Endothelial cell of umbilical vein (primary cell): Measurements from ENCODE around the gene TNFSF10. TPM values are rescaled to one million over a fixed set of nuclear protein-coding genes. Genes with fewer than 3 reads are reported as not detected.

Experiments
- BruUV-seq: library from RNA; stranded (reverse); fragments of 400-500 nt; replicated peaks from 2 replicates; lab custom pipeline; 2021; lab: Mats Ljungman, UMichigan
- CTCF ChIA-PET: fragments of 300-600, 350-600 bp; sonication (Branson Sonifier 250); formaldehyde crosslinking; loops from one replicate; lab custom pipeline; 2021; ENCODE audit warnings: antibody characterized with exemption, inconsistent platforms; lab: Charles Lee
- POLR2A ChIA-PET: fragments of 300-600, 350-600 bp; sonication (Branson Sonifier 250); formaldehyde crosslinking; loops from one replicate; lab custom pipeline; 2021; ENCODE audit warnings: antibody characterized with exemption, inconsistent platforms; lab: Charles Lee
- DNase-seq: peaks from one replicate; pipeline ENCODE4 v3.0.0-alpha.2; 2011; ENCODE audit warnings: low read depth, low spot score
- FAIRE-seq: peaks from 2 replicates; lab custom pipeline; 2011; peaks lifted over from hg19 to GRCh38; lab: Jason Lieb, UNC
- H2AFZ ChIP-seq: 2 replicates; pipeline ENCODE4 v1.6.0; 2012; ENCODE audit warnings: low read depth, low read length, control low read depth, inconsistent platforms
- H3K27ac ChIP-seq: 2 replicates; pipeline ENCODE4 v1.5.1; 2011; ENCODE audit warnings: low read depth, mild to moderate bottlenecking, control low read depth, low read length, moderate library complexity; ENCODE audit not compliant: insufficient read depth
- H3K27me3 ChIP-seq, 2 experiments: 2 replicates each; pipeline versions ENCODE4 v1.6.0 to v1.6.1; 2011; ENCODE audit warnings: low read length in 2 of 2, mixed read lengths in 1 of 2; ENCODE audit not compliant: control insufficient read depth in 2 of 2, insufficient read depth in 2 of 2
- H3K36me3 ChIP-seq, 2 experiments: 2 replicates in 1 of 2; 3 replicates in 1 of 2; pipeline ENCODE4 v1.5.1; 2011; ENCODE audit warnings: low read length in 2 of 2, mild to moderate bottlenecking in 1 of 2, moderate library complexity in 1 of 2; ENCODE audit not compliant: control insufficient read depth in 2 of 2, insufficient read depth in 2 of 2; ENCODE audit errors: extremely low read depth in 1 of 2
- H3K4me1 ChIP-seq: 3 replicates; pipeline ENCODE4 v1.5.1; 2011; ENCODE audit warnings: mild to moderate bottlenecking, low read length; ENCODE audit not compliant: control insufficient read depth, insufficient read depth; ENCODE audit errors: extremely low read depth
- H3K4me2 ChIP-seq: 2 replicates; pipeline ENCODE4 v1.6.1; 2011; ENCODE audit warnings: low read length, control low read depth, mixed read lengths; ENCODE audit not compliant: insufficient read depth
- H3K4me3 ChIP-seq, 3 experiments: fragments of 200-600 bp in 1 of 3; sonication (generic), shearing (Covaris generic) in 1 of 3; replicated peaks in 1 of 3; 2 replicates each; pipeline ENCODE4 v1.5.1; 2011 to 2016; ENCODE audit warnings: control low read depth in 3 of 3, low read length in 3 of 3, mild to moderate bottlenecking in 2 of 3, inconsistent platforms in 1 of 3, low read depth in 1 of 3, moderate library complexity in 1 of 3; ENCODE audit not compliant: insufficient read depth in 1 of 3
- H3K79me2 ChIP-seq: 2 replicates; pipeline ENCODE4 v1.6.0; 2012; ENCODE audit warnings: low read length, inconsistent platforms; ENCODE audit not compliant: control insufficient read depth, insufficient read depth
- H3K9ac ChIP-seq: replicated peaks from 2 replicates; pipeline ENCODE3; 2011; ENCODE audit warnings: low read length, control low read depth; ENCODE audit not compliant: insufficient read depth; ENCODE audit errors: extremely low read depth
- H3K9me1 ChIP-seq: replicated peaks from 3 replicates; pipeline ENCODE4 v1.6.0; 2011; ENCODE audit warnings: mild to moderate bottlenecking, low read length; ENCODE audit not compliant: control insufficient read depth, insufficient read depth; ENCODE audit errors: extremely low read depth
- H3K9me3 ChIP-seq: replicated peaks from 2 replicates; pipeline ENCODE4 v1.5.1; 2012; ENCODE audit warnings: low read length, inconsistent platforms; ENCODE audit not compliant: control insufficient read depth, insufficient read depth
- H4K20me1 ChIP-seq: replicated peaks from 2 replicates; pipeline ENCODE3; 2011; ENCODE audit warnings: mild to moderate bottlenecking, low read length; ENCODE audit not compliant: control insufficient read depth, insufficient read depth; ENCODE audit errors: extremely low read depth
- EZH2 ChIP-seq: IDR thresholded peaks from 2 replicates; pipeline ENCODE4 v1.6.1; 2012; ENCODE audit warnings: borderline replicate concordance, low read depth, mild to moderate bottlenecking, moderate library complexity, low read length, inconsistent platforms; ENCODE audit not compliant: severe bottlenecking
- FOS ChIP-seq: IDR thresholded peaks from 2 replicates; pipeline ENCODE4 v1.6.1; 2011; ENCODE audit warnings: mild to moderate bottlenecking, low read length, moderate library complexity, borderline replicate concordance; ENCODE audit not compliant: insufficient read depth
- JUN ChIP-seq: IDR thresholded peaks from 2 replicates; pipeline ENCODE4 v1.6.1; 2011; ENCODE audit warnings: borderline replicate concordance, low read depth; ENCODE audit not compliant: insufficient read length, insufficient read depth
- MYC ChIP-seq: IDR thresholded peaks from one replicate; pipeline ENCODE4 v1.6.1; 2011; ENCODE audit warnings: mild to moderate bottlenecking, low read depth, low read length
- POLR2A ChIP-seq: IDR thresholded peaks from 2 replicates; pipeline ENCODE4 v1.6.1; 2012; ENCODE audit warnings: low read depth, mild to moderate bottlenecking, control low read depth, low read length
- POLR2AphosphoS5 ChIP-seq: IDR thresholded peaks from 2 replicates; pipeline ENCODE4 v1.6.1; 2012; ENCODE audit warnings: low read depth, mild to moderate bottlenecking, control low read depth, low read length, moderate library complexity; ENCODE audit not compliant: insufficient read depth
- dilution Hi-C: fragments of 300-500 bp; cut with MboI; formaldehyde crosslinking; loops from one replicate; pipeline ENCODE4 v1.15.0; 2019; ENCODE audit warnings: low sequenced_read_pairs; ENCODE audit not compliant: extremely low pct_ligation_motif_present
- intact Hi-C: fragments of 100-400 bp; cut with micrococcal nuclease; formaldehyde crosslinking; loops from one replicate; pipeline ENCODE4 v1.10.0; 2022
- polyA plus RNA-seq, 4 experiments: library from polyadenylated mRNA; depleted of rRNA in 3 of 4; stranded (reverse) in 3 of 4; unstranded in 1 of 4; fragments of >200 nt; gene quantifications; 2 replicates each; pipeline versions ENCODE4 v1.2.1 to v1.2.3, GENCODE V29; 2011 to 2012; ENCODE audit warnings: missing spikeins in 1 of 4
- total RNA-seq: library from RNA; stranded (reverse); gene quantifications from 2 replicates; pipeline ENCODE4 v1.2.3, GENCODE V29; 2021
- TF ChIP-seq, protein P1 (sequence below), 2 donors: IDR thresholded peaks; 1 replicate in 1 of 2; 2 replicates in 1 of 2; pipeline ENCODE4 v1.5.1; 2011; ENCODE audit warnings: low read length in 2 of 2, mild to moderate bottlenecking in 2 of 2, moderate library complexity in 2 of 2, control low read depth in 1 of 2, inconsistent platforms in 1 of 2, low read depth in 1 of 2; ENCODE audit not compliant: insufficient read depth in 1 of 2; ENCODE audit errors: extremely low read depth in 1 of 2
- TF ChIP-seq, protein P2 (sequence below): IDR thresholded peaks from 2 replicates; pipeline ENCODE4 v1.6.1; 2011; ENCODE audit not compliant: insufficient read depth, insufficient read length

TNFSF10 gene
- total and polyA plus RNA-seq, 2 donors (not counting 3 experiments of a cell fraction or from before 2014, with no cell fraction given) = 31.2 to 55.0 TPM

DNA sequence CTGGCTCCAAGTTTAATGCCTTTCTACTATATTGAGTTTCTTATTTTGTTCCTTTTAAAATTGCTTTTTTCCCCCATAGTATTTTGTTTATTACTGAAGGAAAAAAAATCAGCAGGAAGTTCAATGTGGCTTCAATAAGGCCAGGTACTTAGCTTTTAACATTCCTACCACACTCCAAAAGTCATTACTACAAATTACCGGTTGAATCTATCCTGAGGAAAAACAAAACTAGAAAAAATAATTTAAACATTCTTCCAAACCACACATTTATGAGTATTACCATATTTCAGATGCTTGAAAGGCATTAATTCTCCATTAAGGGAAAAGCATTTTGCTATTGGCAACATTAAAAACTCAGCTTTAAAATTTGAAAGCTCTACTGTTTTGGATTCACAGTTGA is 20.2 kb upstream of the TNFSF10 start:
- no peak overlapping the region for H3K4me3 ChIP-seq
- dilution Hi-C loops = no loop called here
- H3K36me3 ChIP-seq = no peaks in the 10 kb centered on the region
- no peaks in the 10 kb centered on the region for H3K79me2 ChIP-seq
- H3K27me3 ChIP-seq = no peaks in the 10 kb centered on the region
- intact Hi-C loops = no loop called here
- no TSS peak for BruUV-seq
- FAIRE-seq (no peak), DNase-seq (no peak)
- peaks cover 14% of the 10 kb centered on the region for H3K4me1 ChIP-seq
- H3K9me3 ChIP-seq = no peaks in the 10 kb centered on the region
- no peak overlapping the region for H2AFZ ChIP-seq
- no peaks in the 10 kb centered on the region for H3K9me1 ChIP-seq
- ChIA-PET POLR2A (no interaction called here), CTCF (interaction anchor here (1.4 kb wide), 1 partner anchor 8 kb away, joined by 3 read pairs; no protein-coding TSS in a partner anchor)
- no peak overlapping the region for H3K27ac ChIP-seq
- no peak overlapping the region for H3K9ac ChIP-seq
- TF ChIP-seq POLR2AphosphoS5 = no peak
- no peak for TF ChIP-seq FOS
- TF ChIP-seq, protein P1, sequence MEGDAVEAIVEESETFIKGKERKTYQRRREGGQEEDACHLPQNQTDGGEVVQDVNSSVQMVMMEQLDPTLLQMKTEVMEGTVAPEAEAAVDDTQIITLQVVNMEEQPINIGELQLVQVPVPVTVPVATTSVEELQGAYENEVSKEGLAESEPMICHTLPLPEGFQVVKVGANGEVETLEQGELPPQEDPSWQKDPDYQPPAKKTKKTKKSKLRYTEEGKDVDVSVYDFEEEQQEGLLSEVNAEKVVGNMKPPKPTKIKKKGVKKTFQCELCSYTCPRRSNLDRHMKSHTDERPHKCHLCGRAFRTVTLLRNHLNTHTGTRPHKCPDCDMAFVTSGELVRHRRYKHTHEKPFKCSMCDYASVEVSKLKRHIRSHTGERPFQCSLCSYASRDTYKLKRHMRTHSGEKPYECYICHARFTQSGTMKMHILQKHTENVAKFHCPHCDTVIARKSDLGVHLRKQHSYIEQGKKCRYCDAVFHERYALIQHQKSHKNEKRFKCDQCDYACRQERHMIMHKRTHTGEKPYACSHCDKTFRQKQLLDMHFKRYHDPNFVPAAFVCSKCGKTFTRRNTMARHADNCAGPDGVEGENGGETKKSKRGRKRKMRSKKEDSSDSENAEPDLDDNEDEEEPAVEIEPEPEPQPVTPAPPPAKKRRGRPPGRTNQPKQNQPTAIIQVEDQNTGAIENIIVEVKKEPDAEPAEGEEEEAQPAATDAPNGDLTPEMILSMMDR (IDR thresholded peaks at IDR 0.05; ENCODE audit: extremely low read depth in 1 of 2, insufficient read depth in 1 of 2, low read depth in 1 of 2, low read length in 2 of 2) = no peak
- TF ChIP-seq, protein P2, sequence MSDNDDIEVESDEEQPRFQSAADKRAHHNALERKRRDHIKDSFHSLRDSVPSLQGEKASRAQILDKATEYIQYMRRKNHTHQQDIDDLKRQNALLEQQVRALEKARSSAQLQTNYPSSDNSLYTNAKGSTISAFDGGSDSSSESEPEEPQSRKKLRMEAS = no peak
- H4K20me1 ChIP-seq = no peaks in the 10 kb centered on the region
- H3K4me2 ChIP-seq = no peak overlapping the region

DNA sequence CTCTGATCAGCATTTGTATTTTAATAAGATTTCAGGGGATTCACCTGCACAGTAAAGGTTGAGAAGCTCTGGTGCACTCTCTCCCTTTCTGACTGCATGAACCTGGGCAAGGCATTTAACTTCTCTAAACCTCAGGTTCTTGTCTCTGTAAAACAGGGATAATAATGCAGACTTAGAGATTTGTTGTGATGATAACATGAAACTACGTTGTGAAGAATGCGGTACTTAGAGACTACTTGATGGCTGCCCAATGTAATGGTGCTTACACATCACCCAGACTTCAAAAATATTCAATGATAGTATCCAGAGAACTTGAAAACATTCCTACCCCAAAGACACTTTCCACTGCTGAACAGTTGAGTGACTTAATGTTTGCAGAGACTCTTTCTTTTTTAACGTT is 19.8 kb upstream of the TNFSF10 start:
- Histone ChIP-seq H3K4me2 (no peak overlapping the region), H3K27ac (no peak overlapping the region), H2AFZ (no peak overlapping the region), H3K4me1 (peaks cover 14% of the 10 kb centered on the region), H3K27me3 (no peaks in the 10 kb centered on the region), H4K20me1 (no peaks in the 10 kb centered on the region), H3K4me3 (no peak overlapping the region), H3K9ac (no peak overlapping the region), H3K79me2 (no peaks in the 10 kb centered on the region), H3K36me3 (no peaks in the 10 kb centered on the region), H3K9me3 (no peaks in the 10 kb centered on the region), H3K9me1 (no peaks in the 10 kb centered on the region)
- FAIRE-seq (no peak), DNase-seq (no peak)
- dilution Hi-C loops = no loop called here
- TF ChIP-seq MYC (no peak), POLR2AphosphoS5 (no peak), POLR2A (no peak), EZH2 (no peak), JUN (no peak)
- TF ChIP-seq, protein P1 (IDR thresholded peaks at IDR 0.05; ENCODE audit: extremely low read depth in 1 of 2, insufficient read depth in 1 of 2, low read depth in 1 of 2, low read length in 2 of 2) = no peak
- intact Hi-C loops = no loop called here
- no TSS peak for BruUV-seq
- CTCF ChIA-PET = interaction anchor here (1.4 kb wide), 1 partner anchor 8 kb away, joined by 3 read pairs; no protein-coding TSS in a partner anchor
- POLR2A ChIA-PET = no interaction called here
